SU-DHL-6 (cell line): ENCODE results near the gene BTN3A1.

Experiments
- EZH2phosphoT487 ChIP-seq: fragments of 200-600 bp; sonication (generic), shearing (Covaris generic); conservative IDR thresholded peaks from 2 replicates; pipeline ENCODE4 v1.6.1; 2018; ENCODE audit warnings: mild to moderate bottlenecking, antibody characterized with exemption, low read length, moderate library complexity, mixed read lengths
- TF ChIP-seq, protein P1 (sequence below): fragments of 200-600 bp; sonication (generic); IDR thresholded peaks from one replicate; pipeline ENCODE4 v1.5.1; 2017; ENCODE audit warnings: antibody characterized with exemption, mild to moderate bottlenecking, low read length, moderate library complexity; ENCODE audit not compliant: insufficient read depth, poor library complexity, severe bottlenecking

DNA sequence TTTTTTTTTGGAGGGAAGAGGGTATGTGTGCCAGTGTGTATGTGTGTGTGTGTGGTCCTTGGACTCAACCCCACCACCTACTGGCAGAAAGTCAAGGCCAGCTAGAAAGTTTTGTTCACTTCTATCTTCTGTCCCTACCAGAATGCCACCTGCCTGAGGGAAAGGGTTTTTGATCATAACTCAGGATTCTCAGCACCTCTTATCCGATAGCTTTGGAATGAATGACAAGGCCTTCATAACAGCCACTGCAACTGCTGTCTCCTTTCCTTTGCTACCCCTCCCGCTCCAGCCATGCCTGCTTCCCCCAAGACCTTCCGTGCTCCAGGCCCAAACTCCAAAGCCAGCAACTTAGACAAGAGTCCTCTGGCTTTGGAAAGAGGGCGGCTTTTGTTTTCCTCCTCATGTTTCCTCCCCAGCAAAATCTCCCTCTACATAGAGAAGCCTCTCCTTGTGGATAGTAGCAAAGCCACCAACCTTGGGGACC is 18.7 kb downstream of the BTN3A1 start:
- no peak for TF ChIP-seq EZH2phosphoT487
- TF ChIP-seq, protein P1, sequence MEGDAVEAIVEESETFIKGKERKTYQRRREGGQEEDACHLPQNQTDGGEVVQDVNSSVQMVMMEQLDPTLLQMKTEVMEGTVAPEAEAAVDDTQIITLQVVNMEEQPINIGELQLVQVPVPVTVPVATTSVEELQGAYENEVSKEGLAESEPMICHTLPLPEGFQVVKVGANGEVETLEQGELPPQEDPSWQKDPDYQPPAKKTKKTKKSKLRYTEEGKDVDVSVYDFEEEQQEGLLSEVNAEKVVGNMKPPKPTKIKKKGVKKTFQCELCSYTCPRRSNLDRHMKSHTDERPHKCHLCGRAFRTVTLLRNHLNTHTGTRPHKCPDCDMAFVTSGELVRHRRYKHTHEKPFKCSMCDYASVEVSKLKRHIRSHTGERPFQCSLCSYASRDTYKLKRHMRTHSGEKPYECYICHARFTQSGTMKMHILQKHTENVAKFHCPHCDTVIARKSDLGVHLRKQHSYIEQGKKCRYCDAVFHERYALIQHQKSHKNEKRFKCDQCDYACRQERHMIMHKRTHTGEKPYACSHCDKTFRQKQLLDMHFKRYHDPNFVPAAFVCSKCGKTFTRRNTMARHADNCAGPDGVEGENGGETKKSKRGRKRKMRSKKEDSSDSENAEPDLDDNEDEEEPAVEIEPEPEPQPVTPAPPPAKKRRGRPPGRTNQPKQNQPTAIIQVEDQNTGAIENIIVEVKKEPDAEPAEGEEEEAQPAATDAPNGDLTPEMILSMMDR, result peak; percentile 69
